Measurements from ENCODE around the gene THRB.

GRCh38 chr3:24258727-24259600 lies 235.7 kb downstream of the THRB start:
- no peak for TF ChIP-seq CTCF (conservative IDR thresholded peaks at IDR 0.05)
- TF ChIP-seq EZH2 (IDR thresholded peaks at IDR 0.05; ENCODE audit: low read depth): no peak
